HEK293 (cell line): ENCODE results near the gene ECSIT.
A peak's percentile ranks its signal among the peaks of the same experiment; 100 is the strongest.

ENCODE experiments used
- CTCF ChIA-PET: fragments of 350-600 bp; formaldehyde crosslinking; extraction: SDS; loops from one replicate; lab custom pipeline; 2021; ENCODE audit warnings: antibody characterized with exemption; lab: Yijun Ruan, JAX
- POLR2A ChIA-PET: fragments of 300-600 bp; formaldehyde crosslinking; extraction: SDS; loops from one replicate; lab custom pipeline; 2020; ENCODE audit warnings: antibody characterized with exemption, inconsistent platforms; lab: Yijun Ruan, JAX
- H3K27ac ChIP-seq: fragments of 200-500 bp; sonication (Bioruptor generic); 2 replicates; pipeline ENCODE4 v1.5.1; 2014; ENCODE audit warnings: low read depth, low read length, control low read depth, inconsistent platforms; ENCODE audit errors: extremely low read depth
- H3K36me3 ChIP-seq, 2 experiments: fragments of 200-500 bp in 1 of 2; sonication (Bioruptor generic) in 1 of 2; 1 replicate in 1 of 2; 2 replicates in 1 of 2; pipeline ENCODE4 v1.5.1; 2014 to 2017; ENCODE audit warnings: inconsistent platforms in 2 of 2, low read length in 2 of 2; ENCODE audit not compliant: control insufficient read depth in 2 of 2, insufficient read depth in 1 of 2
- H3K4me1 ChIP-seq: fragments of 200-500 bp; sonication (Bioruptor generic); 2 replicates; pipeline ENCODE4 v1.5.1; 2014; ENCODE audit warnings: mild to moderate bottlenecking, low read length, inconsistent platforms; ENCODE audit not compliant: control insufficient read depth, insufficient read depth
- H3K4me3 ChIP-seq: 2 replicates; pipeline ENCODE4 v1.5.1; 2011; ENCODE audit warnings: low read depth, mild to moderate bottlenecking, control low read depth, low read length, moderate library complexity
- H3K9me3 ChIP-seq: fragments of 200-500 bp; sonication (Bioruptor generic); 2 replicates; pipeline ENCODE4 v1.5.1; 2014; ENCODE audit warnings: low read depth, low read length, inconsistent platforms; ENCODE audit not compliant: control insufficient read depth, insufficient read depth
- KLF7 ChIP-seq: fragments of 450-650 bp; formaldehyde crosslinking; IDR thresholded peaks from 2 replicates; pipeline ENCODE4 v1.5.1; 2016; ENCODE audit warnings: missing biosample characterization, missing genetic modification characterization, borderline replicate concordance
- MZF1 ChIP-seq: fragments of 450-650 bp; formaldehyde crosslinking; IDR thresholded peaks from 2 replicates; pipeline ENCODE4 v1.5.1; 2017; ENCODE audit warnings: missing biosample characterization, missing genetic modification characterization, borderline replicate concordance
- PRDM2 ChIP-seq: fragments of 450-650 bp; formaldehyde crosslinking; IDR thresholded peaks from 2 replicates; pipeline ENCODE4 v1.5.1; 2016; ENCODE audit warnings: missing biosample characterization, missing genetic modification characterization, borderline replicate concordance
- SALL2 ChIP-seq: fragments of 450-650 bp; formaldehyde crosslinking; IDR thresholded peaks from 2 replicates; pipeline ENCODE4 v1.5.0; 2017; ENCODE audit warnings: missing biosample characterization, mild to moderate bottlenecking, missing genetic modification characterization, borderline replicate concordance
- SCRT1 ChIP-seq: fragments of 450-650 bp; formaldehyde crosslinking; IDR thresholded peaks from 2 replicates; pipeline ENCODE4 v1.5.1; 2016; ENCODE audit warnings: missing biosample characterization, missing genetic modification characterization, borderline replicate concordance
- ZBTB1 ChIP-seq: fragments of 450-650 bp; formaldehyde crosslinking; IDR thresholded peaks from 2 replicates; pipeline ENCODE4 v1.5.1; 2016; ENCODE audit warnings: missing biosample characterization, missing genetic modification characterization
- ZNF114 ChIP-seq: fragments of 450-650 bp; formaldehyde crosslinking; IDR thresholded peaks from 2 replicates; pipeline ENCODE4 v1.5.0; 2017; ENCODE audit warnings: missing biosample characterization, missing genetic modification characterization
- ZNF140 ChIP-seq: fragments of 450-650 bp; formaldehyde crosslinking; IDR thresholded peaks from 2 replicates; pipeline ENCODE4 v1.5.1; 2016; ENCODE audit warnings: missing biosample characterization, missing genetic modification characterization
- ZNF2 ChIP-seq: fragments of 450-650 bp; formaldehyde crosslinking; IDR thresholded peaks from 2 replicates; pipeline ENCODE4 v1.5.1; 2016; ENCODE audit warnings: missing biosample characterization, missing genetic modification characterization
- ZNF266 ChIP-seq: fragments of 450-650 bp; formaldehyde crosslinking; IDR thresholded peaks from 2 replicates; pipeline ENCODE4 v1.5.1; 2016; ENCODE audit warnings: missing biosample characterization, missing genetic modification characterization, low read depth
- ZNF274 ChIP-seq, 2 experiments: fragments of 200-500 bp in 1 of 2; fragments of 450-650 bp in 1 of 2; sonication (Bioruptor generic) in 1 of 2; formaldehyde crosslinking in 1 of 2; IDR thresholded peaks; 2 replicates each; pipeline versions ENCODE4 v1.5.1 to v1.6.1; 2014 to 2016; ENCODE audit warnings: borderline replicate concordance in 1 of 2, inconsistent platforms in 1 of 2, low read length in 1 of 2, missing biosample characterization in 1 of 2, missing genetic modification characterization in 1 of 2
- ZNF311 ChIP-seq: fragments of 450-650 bp; formaldehyde crosslinking; IDR thresholded peaks from 2 replicates; pipeline ENCODE4 v1.5.1; 2017; ENCODE audit warnings: missing biosample characterization, missing genetic modification characterization, borderline replicate concordance
- ZNF514 ChIP-seq: fragments of 450-650 bp; formaldehyde crosslinking; IDR thresholded peaks from 2 replicates; pipeline ENCODE4 v1.5.1; 2016; ENCODE audit warnings: missing biosample characterization, missing genetic modification characterization
- ZNF571 ChIP-seq: fragments of 450-650 bp; formaldehyde crosslinking; IDR thresholded peaks from 2 replicates; pipeline ENCODE4 v1.5.0; 2017; ENCODE audit warnings: missing biosample characterization, missing genetic modification characterization
- ZNF580 ChIP-seq: fragments of 450-650 bp; formaldehyde crosslinking; IDR thresholded peaks from 2 replicates; pipeline ENCODE4 v1.5.1; 2016; ENCODE audit warnings: missing biosample characterization, missing genetic modification characterization
- ZNF658 ChIP-seq: fragments of 450-650 bp; formaldehyde crosslinking; IDR thresholded peaks from 2 replicates; pipeline ENCODE4; 2016; ENCODE audit warnings: missing biosample characterization, missing genetic modification characterization
- ZNF791 ChIP-seq: fragments of 450-650 bp; formaldehyde crosslinking; IDR thresholded peaks from 2 replicates; pipeline ENCODE4 v1.5.1; 2016; ENCODE audit warnings: missing biosample characterization, missing genetic modification characterization
- ZNF830 ChIP-seq: fragments of 450-650 bp; IDR thresholded peaks from 2 replicates; pipeline ENCODE4 v1.5.0; 2018; ENCODE audit warnings: missing biosample characterization, missing genetic modification characterization, low read depth, mild to moderate bottlenecking, moderate library complexity
- TF ChIP-seq, protein P1 (sequence below): fragments of 450-650 bp; formaldehyde crosslinking; conservative IDR thresholded peaks from 2 replicates; pipeline ENCODE4 v1.5.1; 2016; ENCODE audit warnings: low read depth, missing biosample characterization, missing genetic modification characterization
- TF ChIP-seq, protein P2 (sequence below): fragments of 450-650 bp; formaldehyde crosslinking; optimal IDR thresholded peaks from 2 replicates; pipeline ENCODE3; 2016; ENCODE audit warnings: missing biosample characterization, mild to moderate bottlenecking, missing genetic modification characterization
- TF ChIP-seq, protein P3 (sequence below): fragments of 450-650 bp; formaldehyde crosslinking; IDR thresholded peaks from 2 replicates; pipeline ENCODE4 v1.5.1; 2016; ENCODE audit warnings: missing biosample characterization, missing genetic modification characterization

ECSIT gene

GRCh38 chr19:11464333-11465265, 64.3 kb downstream of the ECSIT start (continued):
- TF ChIP-seq SCRT1 (tag by site-specific recombination) (peak; percentile 8; the same call in 1 of the 2 replicates), ZBTB1 (no peak), ZNF140 (peak; percentile 2; the same call in 1 of the 2 replicates), ZNF658 (0 out of 2 replicates have a peak, but pooled peaks have one; percentile 14), ZNF274 (IDR thresholded peaks at IDR 0.05; ENCODE audit: low read length) (no peak), ZNF274 (tag by site-specific recombination; IDR thresholded peaks at IDR 0.05; ENCODE audit: borderline replicate concordance) (peak; percentile 73; the same call in 1 of the 2 replicates), SALL2 (0 out of 2 replicates have a peak, but pooled peaks have one; percentile 47), ZNF830 (tag by site-specific recombination) (no peak), ZNF266 (tag by site-specific recombination) (peak; percentile 38; the same call in 1 of the 2 replicates), ZNF114 (tag by site-specific recombination) (0 out of 2 replicates have a peak, but pooled peaks have one; percentile 35), MZF1 (tag by site-specific recombination) (no peak), ZNF791 (tag by site-specific recombination) (0 out of 2 replicates have a peak, but pooled peaks have one; percentile 2), ZNF514 (0 out of 2 replicates have a peak, but pooled peaks have one; percentile 22), ZNF571 (tag by site-specific recombination) (peak; percentile 25; the same call in 1 of the 2 replicates), ZNF2 (peak; percentile 35), KLF7 (tag by site-specific recombination) (0 out of 2 replicates have a peak, but pooled peaks have one; percentile 21), ZNF311 (tag by site-specific recombination) (0 out of 2 replicates have a peak, but pooled peaks have one; percentile 21), ZNF580 (0 out of 2 replicates have a peak, but pooled peaks have one; percentile 11)
- TF ChIP-seq, protein P1, sequence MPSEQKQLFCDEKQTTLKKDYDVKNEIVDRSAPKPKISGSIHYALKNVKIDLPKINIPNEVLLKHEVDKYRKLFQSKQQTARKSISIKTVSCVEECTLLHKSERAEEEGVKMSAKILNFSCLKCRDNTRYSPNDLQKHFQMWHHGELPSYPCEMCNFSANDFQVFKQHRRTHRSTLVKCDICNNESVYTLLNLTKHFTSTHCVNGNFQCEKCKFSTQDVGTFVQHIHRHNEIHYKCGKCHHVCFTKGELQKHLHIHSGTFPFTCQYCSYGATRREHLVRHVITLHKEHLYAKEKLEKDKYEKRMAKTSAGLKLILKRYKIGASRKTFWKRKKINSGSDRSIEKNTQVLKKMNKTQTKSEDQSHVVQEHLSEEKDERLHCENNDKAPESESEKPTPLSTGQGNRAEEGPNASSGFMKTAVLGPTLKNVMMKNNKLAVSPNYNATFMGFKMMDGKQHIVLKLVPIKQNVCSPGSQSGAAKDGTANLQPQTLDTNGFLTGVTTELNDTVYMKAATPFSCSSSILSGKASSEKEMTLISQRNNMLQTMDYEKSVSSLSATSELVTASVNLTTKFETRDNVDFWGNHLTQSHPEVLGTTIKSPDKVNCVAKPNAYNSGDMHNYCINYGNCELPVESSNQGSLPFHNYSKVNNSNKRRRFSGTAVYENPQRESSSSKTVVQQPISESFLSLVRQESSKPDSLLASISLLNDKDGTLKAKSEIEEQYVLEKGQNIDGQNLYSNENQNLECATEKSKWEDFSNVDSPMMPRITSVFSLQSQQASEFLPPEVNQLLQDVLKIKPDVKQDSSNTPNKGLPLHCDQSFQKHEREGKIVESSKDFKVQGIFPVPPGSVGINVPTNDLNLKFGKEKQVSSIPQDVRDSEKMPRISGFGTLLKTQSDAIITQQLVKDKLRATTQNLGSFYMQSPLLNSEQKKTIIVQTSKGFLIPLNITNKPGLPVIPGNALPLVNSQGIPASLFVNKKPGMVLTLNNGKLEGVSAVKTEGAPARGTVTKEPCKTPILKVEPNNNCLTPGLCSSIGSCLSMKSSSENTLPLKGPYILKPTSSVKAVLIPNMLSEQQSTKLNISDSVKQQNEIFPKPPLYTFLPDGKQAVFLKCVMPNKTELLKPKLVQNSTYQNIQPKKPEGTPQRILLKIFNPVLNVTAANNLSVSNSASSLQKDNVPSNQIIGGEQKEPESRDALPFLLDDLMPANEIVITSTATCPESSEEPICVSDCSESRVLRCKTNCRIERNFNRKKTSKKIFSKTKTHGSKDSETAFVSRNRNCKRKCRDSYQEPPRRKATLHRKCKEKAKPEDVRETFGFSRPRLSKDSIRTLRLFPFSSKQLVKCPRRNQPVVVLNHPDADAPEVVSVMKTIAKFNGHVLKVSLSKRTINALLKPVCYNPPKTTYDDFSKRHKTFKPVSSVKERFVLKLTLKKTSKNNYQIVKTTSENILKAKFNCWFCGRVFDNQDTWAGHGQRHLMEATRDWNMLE (tag by site-specific recombination) = no peak
- TF ChIP-seq, protein P2, sequence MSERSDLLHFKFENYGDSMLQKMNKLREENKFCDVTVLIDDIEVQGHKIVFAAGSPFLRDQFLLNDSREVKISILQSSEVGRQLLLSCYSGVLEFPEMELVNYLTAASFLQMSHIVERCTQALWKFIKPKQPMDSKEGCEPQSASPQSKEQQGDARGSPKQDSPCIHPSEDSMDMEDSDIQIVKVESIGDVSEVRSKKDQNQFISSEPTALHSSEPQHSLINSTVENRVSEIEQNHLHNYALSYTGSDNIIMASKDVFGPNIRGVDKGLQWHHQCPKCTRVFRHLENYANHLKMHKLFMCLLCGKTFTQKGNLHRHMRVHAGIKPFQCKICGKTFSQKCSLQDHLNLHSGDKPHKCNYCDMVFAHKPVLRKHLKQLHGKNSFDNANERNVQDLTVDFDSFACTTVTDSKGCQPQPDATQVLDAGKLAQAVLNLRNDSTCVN (tag by site-specific recombination) = peak; percentile 13

- no peak overlapping the region for H3K27ac ChIP-seq
- CTCF ChIA-PET = no interaction called here
- no peak overlapping the region for H3K4me3 ChIP-seq
- H3K9me3 ChIP-seq = no peaks in the 10 kb centered on the region
- no peaks in the 10 kb centered on the region for H3K4me1 ChIP-seq
- H3K36me3 ChIP-seq = no peaks in the 10 kb centered on the region
- POLR2A ChIA-PET = no interaction called here
- TF ChIP-seq PRDM2 = no peak
- TF ChIP-seq, protein P3, sequence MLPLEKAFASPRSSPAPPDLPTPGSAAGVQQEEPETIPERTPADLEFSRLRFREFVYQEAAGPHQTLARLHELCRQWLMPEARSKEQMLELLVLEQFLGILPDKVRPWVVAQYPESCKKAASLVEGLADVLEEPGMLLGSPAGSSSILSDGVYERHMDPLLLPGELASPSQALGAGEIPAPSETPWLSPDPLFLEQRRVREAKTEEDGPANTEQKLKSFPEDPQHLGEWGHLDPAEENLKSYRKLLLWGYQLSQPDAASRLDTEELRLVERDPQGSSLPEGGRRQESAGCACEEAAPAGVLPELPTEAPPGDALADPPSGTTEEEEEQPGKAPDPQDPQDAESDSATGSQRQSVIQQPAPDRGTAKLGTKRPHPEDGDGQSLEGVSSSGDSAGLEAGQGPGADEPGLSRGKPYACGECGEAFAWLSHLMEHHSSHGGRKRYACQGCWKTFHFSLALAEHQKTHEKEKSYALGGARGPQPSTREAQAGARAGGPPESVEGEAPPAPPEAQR = no peak
Observed at GRCh38 chr19:11463391-11463790, 65.5 kb downstream of the ECSIT start.
